HCT116 (cell line): ENCODE data around the gene ST7. TPM values are rescaled to one million over a fixed set of nuclear protein-coding genes. Genes with fewer than 3 reads are reported as not detected.

Source experiments
- ATAC-seq: fragments of 200-7000 bp; cut with Tn5 transposase; 2 replicates; pipeline ENCODE4 v1.9.1; 2020; ENCODE audit warnings: mild to moderate bottlenecking, moderate library complexity
- BruUV-seq: library from RNA; stranded (reverse); fragments of 400-500 nt; replicated peaks from 2 replicates; lab custom pipeline; 2021; lab: Mats Ljungman, UMichigan
- CTCF ChIA-PET: fragments of 300-600 bp; sonication (Branson Sonifier 250); formaldehyde crosslinking; loops from one replicate; lab custom pipeline; 2021; ENCODE audit warnings: antibody characterized with exemption; lab: Charles Lee
- POLR2A ChIA-PET: fragments of 300-600, 350-600 bp; sonication (Branson Sonifier 250); formaldehyde crosslinking; loops from one replicate; lab custom pipeline; 2021; ENCODE audit warnings: antibody characterized with exemption; lab: Charles Lee
- RAD21 ChIA-PET, 2 experiments: fragments of 300-600 bp; sonication (Branson Sonifier 250); formaldehyde crosslinking; loops; one replicate each; lab custom pipeline; 2023; ENCODE audit warnings: low total read pairs in 2 of 2; ENCODE audit not compliant: uncharacterized antibody in 2 of 2, unreplicated experiment in 2 of 2, low non-redundant PET in 1 of 2; lab: Charles Lee
- DNase-seq: peaks from one replicate; pipeline ENCODE4 v3.0.0-alpha.2; 2010; ENCODE audit warnings: low read depth, low spot score
- H2AFZ ChIP-seq: fragments of 200-600 bp; shearing (Covaris generic), sonication (generic); 2 replicates; pipeline ENCODE4 v1.6.1; 2017; ENCODE audit warnings: low read depth, mixed run types, mixed read lengths, antibody characterized with exemption, low read length; ENCODE audit not compliant: poor library complexity, severe bottlenecking
- H3K27ac ChIP-seq: 2 replicates; pipeline ENCODE4 v1.5.1; 2012; ENCODE audit warnings: low read depth, low read length
- H3K27me3 ChIP-seq: fragments of 200-600 bp; sonication (generic); 2 replicates; pipeline ENCODE4 v1.6.1; 2016; ENCODE audit warnings: mixed run types, low read length, mixed read lengths; ENCODE audit not compliant: insufficient read depth
- H3K36me3 ChIP-seq, 2 experiments: fragments of 200-500 bp in 1 of 2; fragments of 200-600 bp in 1 of 2; sonication (Bioruptor generic) in 1 of 2; sonication (generic) in 1 of 2; 2 replicates each; pipeline versions ENCODE4 v1.5.1 to v1.6.1; 2014 to 2016; ENCODE audit warnings: low read length in 2 of 2, inconsistent platforms in 1 of 2, mixed read lengths in 1 of 2, mixed run types in 1 of 2; ENCODE audit not compliant: insufficient read depth in 2 of 2, control insufficient read depth in 1 of 2
- H3K4me1 ChIP-seq, 2 experiments: fragments of 200-600 bp in 1 of 2; sonication (generic) in 1 of 2; 2 replicates each; pipeline versions ENCODE4 v1.5.1 to v1.6.1; 2012 to 2017; ENCODE audit warnings: low read length in 2 of 2, inconsistent platforms in 1 of 2, mild to moderate bottlenecking in 1 of 2, mixed read lengths in 1 of 2, mixed run types in 1 of 2, moderate library complexity in 1 of 2; ENCODE audit not compliant: insufficient read depth in 2 of 2, control insufficient read depth in 1 of 2
- H3K4me2 ChIP-seq: fragments of 200-600 bp; sonication (generic); 2 replicates; pipeline ENCODE4 v1.6.1; 2017; ENCODE audit warnings: mixed run types, low read length, mixed read lengths
- H3K4me3 ChIP-seq, 2 experiments: fragments of 200-600 bp in 1 of 2; sonication (generic) in 1 of 2; replicated peaks in 1 of 2; 2 replicates each; pipeline ENCODE4 v1.5.1; 2011 to 2016; ENCODE audit warnings: low read length in 2 of 2, control low read depth in 1 of 2, low read depth in 1 of 2, mild to moderate bottlenecking in 1 of 2, mixed read lengths in 1 of 2, mixed run types in 1 of 2
- H3K79me2 ChIP-seq: fragments of 200-600 bp; sonication (generic); 2 replicates; pipeline ENCODE4 v1.6.1; 2017; ENCODE audit warnings: mild to moderate bottlenecking, mixed run types, low read length, moderate library complexity, mixed read lengths; ENCODE audit not compliant: insufficient read depth
- H3K9ac ChIP-seq: fragments of 200-600 bp; sonication (generic); 2 replicates; pipeline ENCODE4 v1.6.1; 2016; ENCODE audit warnings: low read length, mixed read lengths
- H3K9me2 ChIP-seq: fragments of 200-600 bp; sonication (generic), shearing (Covaris generic); 2 replicates; pipeline ENCODE4 v1.6.1; 2017; ENCODE audit warnings: mixed run types, mild to moderate bottlenecking, moderate library complexity; ENCODE audit not compliant: insufficient read depth
- H3K9me3 ChIP-seq, 2 experiments: fragments of 200-500 bp in 1 of 2; fragments of 200-600 bp in 1 of 2; sonication (Bioruptor generic) in 1 of 2; sonication (generic) in 1 of 2; 2 replicates each; pipeline ENCODE4 v1.6.1; 2014 to 2017; ENCODE audit warnings: low read length in 2 of 2, mixed read lengths in 2 of 2, inconsistent platforms in 1 of 2, low read depth in 1 of 2, mild to moderate bottlenecking in 1 of 2, mixed run types in 1 of 2, moderate library complexity in 1 of 2; ENCODE audit not compliant: control insufficient read depth in 1 of 2, insufficient read depth in 1 of 2
- H4K20me1 ChIP-seq: fragments of 200-600 bp; sonication (generic), shearing (Covaris generic); 2 replicates; pipeline ENCODE4 v1.6.1; 2017; ENCODE audit warnings: mixed run types, mild to moderate bottlenecking, moderate library complexity; ENCODE audit not compliant: insufficient read depth
- CEBPB ChIP-seq: IDR thresholded peaks from 2 replicates; pipeline ENCODE4 v1.6.1; 2012; ENCODE audit warnings: low read depth
- CTCF ChIP-seq, 3 experiments: fragments of 200-600 bp in 1 of 3; sonication (generic) in 1 of 3; IDR thresholded peaks in 2 of 3; conservative IDR thresholded peaks in 1 of 3; 2 replicates each; pipeline ENCODE4 v1.5.1; 2012 to 2017; ENCODE audit warnings: low read depth in 2 of 3, low read length in 2 of 3, antibody characterized with exemption in 1 of 3, borderline replicate concordance in 1 of 3, control low read depth in 1 of 3, mild to moderate bottlenecking in 1 of 3, mixed read lengths in 1 of 3, mixed run types in 1 of 3, moderate library complexity in 1 of 3; ENCODE audit not compliant: insufficient read depth in 1 of 3
- ELF1 ChIP-seq: IDR thresholded peaks from 2 replicates; pipeline ENCODE4 v1.6.1; 2012; ENCODE audit warnings: low read depth, borderline replicate concordance
- EZH2phosphoT487 ChIP-seq: fragments of 200-600 bp; IDR thresholded peaks from 2 replicates; pipeline ENCODE4 v1.6.1; 2018; ENCODE audit warnings: antibody characterized with exemption, borderline replicate concordance
- MAX ChIP-seq: IDR thresholded peaks from 2 replicates; pipeline ENCODE4 v1.6.1; 2012
- POLR2A ChIP-seq: IDR thresholded peaks from 2 replicates; pipeline ENCODE4 v1.7.0; 2011; ENCODE audit warnings: borderline replicate concordance; ENCODE audit not compliant: insufficient read depth, insufficient read length; ENCODE audit errors: extremely low read depth
- SIN3A ChIP-seq: IDR thresholded peaks from 2 replicates; pipeline ENCODE4 v1.6.1; 2012; ENCODE audit warnings: low read depth
- SP1 ChIP-seq: IDR thresholded peaks from 2 replicates; pipeline ENCODE4 v1.6.1; 2012; ENCODE audit warnings: low read depth
- SRF ChIP-seq: IDR thresholded peaks from 2 replicates; pipeline ENCODE4 v1.6.1; 2012; ENCODE audit warnings: low read depth
- YY1 ChIP-seq: IDR thresholded peaks from 2 replicates; pipeline ENCODE4 v1.6.1; 2011; ENCODE audit warnings: low read length, low read depth, moderate library complexity, mild to moderate bottlenecking; ENCODE audit not compliant: insufficient replicate concordance; ENCODE audit errors: extremely low read depth
- ZFX ChIP-seq: fragments of 450-650 bp; IDR thresholded peaks from 2 replicates; pipeline ENCODE4 v1.6.1; 2017
- intact Hi-C: fragments of 100-400 bp; cut with micrococcal nuclease; formaldehyde crosslinking; loops from 2 replicates; pipeline ENCODE4 v1.10.0; 2022
- total RNA-seq: library from RNA; stranded (reverse); gene quantifications from one replicate; pipeline ENCODE4 v1.2.1, GENCODE V29; 2021; ENCODE audit not compliant: unreplicated experiment

ST7 gene
- total RNA-seq, 1 experiment from 2014 or later: 12.6 TPM

GRCh38 chr7:117004899-117005298 lies 51.6 kb downstream of the ST7 start:
- Histone ChIP-seq H3K4me3 (no peak overlapping the region), H3K4me1 (no peaks in the 10 kb centered on the region), H3K4me2 (no peak overlapping the region), H3K36me3 (no peaks in the 10 kb centered on the region), H3K27ac (no peak overlapping the region), H3K27me3 (no peaks in the 10 kb centered on the region), H3K9me2 (no peaks in the 10 kb centered on the region), H3K9me3 (no peaks in the 10 kb centered on the region), H3K79me2 (no peaks in the 10 kb centered on the region), H4K20me1 (no peaks in the 10 kb centered on the region), H2AFZ (no peak overlapping the region), H3K9ac (no peak overlapping the region)
- CTCF ChIA-PET: interaction anchor here (4.8 kb wide), 1 partner anchor 17 kb away, joined by 18 read pairs; no protein-coding TSS in a partner anchor
- intact Hi-C loops: no loop called here
- ATAC-seq: no peak
- RAD21 ChIA-PET: no interaction called here
- BruUV-seq: no TSS peak
- POLR2A ChIA-PET: no interaction called here
- no peak for DNase-seq
- TF ChIP-seq SP1 (no peak), POLR2A (no peak), ZFX (no peak), CTCF (IDR thresholded peaks at IDR 0.05 in 2 of 3, conservative IDR thresholded peaks at IDR 0.05 in 1 of 3; ENCODE audit: borderline replicate concordance in 1 of 3, insufficient read depth in 1 of 3, low read depth in 2 of 3, low read length in 2 of 3) (no peak), SRF (no peak)

- DNase-seq: no peak
- no peak overlapping the region for H3K4me2 ChIP-seq
- no peak overlapping the region for H3K9ac ChIP-seq
- CTCF ChIA-PET: interaction anchor here (4.8 kb wide), 1 partner anchor 17 kb away, joined by 18 read pairs; no protein-coding TSS in a partner anchor
- no peak for TF ChIP-seq SIN3A
- TF ChIP-seq MAX: no peak
- no peak for TF ChIP-seq YY1
- TF ChIP-seq ELF1: no peak
- no peak for TF ChIP-seq ZFX
- TF ChIP-seq SRF: no peak
- no peak for TF ChIP-seq CEBPB
- TF ChIP-seq EZH2phosphoT487: no peak
- TF ChIP-seq, all 23 proteins: peak for 0
- Histone ChIP-seq H3K27me3 (no peaks in the 10 kb centered on the region), H2AFZ (no peak overlapping the region), H3K36me3 (no peaks in the 10 kb centered on the region), H4K20me1 (no peaks in the 10 kb centered on the region), H3K79me2 (no peaks in the 10 kb centered on the region), H3K9me3 (no peaks in the 10 kb centered on the region), H3K4me3 (no peak overlapping the region), H3K4me1 (no peaks in the 10 kb centered on the region), H3K9me2 (no peaks in the 10 kb centered on the region), H3K27ac (no peak overlapping the region)
- no TSS peak for BruUV-seq
- intact Hi-C loops: no loop called here
- POLR2A ChIA-PET: no interaction called here
- ATAC-seq: no peak
- RAD21 ChIA-PET: no interaction called here
Measured at GRCh38 chr7:117005449-117005848, 52.1 kb downstream of the ST7 start.
